Stimulated activated CD4-positive, alpha-beta T cell treated with anti-CD3 and anti-CD28 coated beads, Interleukin-4, amount 100 ng/mL, for 1 hour (primary cell): ENCODE measurements around the gene TCEANC.
"Not testable (repeated sequence)": the region's sequence is repeated elsewhere in the genome, so short reads cannot be mapped to it uniquely, and the experiment has no call there.

ENCODE experiments used
- DNase-seq: peaks from one replicate; pipeline ENCODE4 v3.0.0-alpha.2; 2020

Gene TCEANC, protein sequence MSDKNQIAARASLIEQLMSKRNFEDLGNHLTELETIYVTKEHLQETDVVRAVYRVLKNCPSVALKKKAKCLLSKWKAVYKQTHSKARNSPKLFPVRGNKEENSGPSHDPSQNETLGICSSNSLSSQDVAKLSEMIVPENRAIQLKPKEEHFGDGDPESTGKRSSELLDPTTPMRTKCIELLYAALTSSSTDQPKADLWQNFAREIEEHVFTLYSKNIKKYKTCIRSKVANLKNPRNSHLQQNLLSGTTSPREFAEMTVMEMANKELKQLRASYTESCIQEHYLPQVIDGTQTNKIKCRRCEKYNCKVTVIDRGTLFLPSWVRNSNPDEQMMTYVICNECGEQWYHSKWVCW

DNA sequence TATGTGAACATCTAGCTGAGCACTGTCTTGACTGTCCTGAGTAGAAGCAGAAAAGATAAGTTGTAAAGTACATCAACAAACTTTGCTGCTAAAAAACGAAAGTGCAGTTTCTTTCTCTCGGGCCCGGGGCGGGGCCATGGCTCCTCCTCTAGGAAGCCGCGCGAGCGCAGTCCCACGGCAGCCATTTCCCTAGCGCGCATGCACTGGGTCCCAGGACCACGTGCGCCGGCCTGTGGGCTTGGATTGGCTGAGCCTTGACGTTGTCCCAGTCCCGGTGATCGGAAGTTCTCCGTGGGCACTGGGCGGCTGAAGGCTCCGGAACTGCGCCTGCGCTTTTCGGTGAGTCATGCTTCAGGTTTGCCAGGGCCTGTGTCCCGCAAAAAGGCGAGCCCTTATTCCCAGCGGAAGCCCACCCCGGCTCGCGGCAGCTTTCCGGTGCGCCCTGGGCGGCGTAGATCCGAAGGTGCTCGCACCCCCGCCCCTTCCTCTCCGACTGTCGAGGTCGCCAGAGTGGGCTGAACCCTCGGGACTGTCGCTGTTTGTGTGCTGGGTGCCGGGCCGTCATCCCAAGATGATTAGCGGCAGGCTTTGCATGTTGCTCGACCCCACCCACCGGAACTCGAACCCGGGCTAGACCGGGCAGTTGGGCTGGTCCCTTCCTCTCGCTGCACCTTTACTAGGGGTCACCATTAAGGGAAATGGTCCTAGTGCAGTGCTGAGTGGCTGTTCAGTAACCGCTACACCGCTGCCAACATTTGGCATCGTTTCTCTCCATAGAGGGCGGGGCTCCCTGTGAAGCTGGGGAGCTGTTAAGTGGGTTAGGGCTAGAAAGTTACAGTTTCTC, at the start of gene TCEANC:
TCEANC (plus strand) TSS at position 292 of the 844 bp plus-strand sequence. CDS start 9,368 bp downstream, outside the sequence.
- peak; percentile 89 for DNase-seq

DNA sequence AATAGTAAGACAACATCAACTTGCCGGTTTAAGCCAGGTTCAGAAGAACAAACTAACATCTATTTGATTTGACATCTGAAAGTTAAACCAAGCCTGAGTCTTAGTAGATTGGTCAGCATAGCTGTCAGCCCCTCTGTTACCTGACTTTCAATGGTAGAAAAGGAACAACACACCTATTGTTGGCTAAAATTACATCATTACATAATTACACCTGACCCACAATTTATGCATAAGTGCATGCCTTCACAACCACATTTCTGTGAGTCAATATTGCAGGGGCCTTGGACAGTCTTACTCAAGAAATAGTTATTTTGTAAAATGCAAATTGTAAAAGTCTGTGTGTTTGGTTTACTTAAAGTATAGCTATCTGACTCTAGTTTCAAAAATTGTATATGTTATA, 47.3 kb upstream of the TCEANC start:
- DNase-seq = no peak

GRCh38 chrX:13607331-13607995, 45.5 kb upstream of the TCEANC start:
- no peak for DNase-seq

GRCh38 chrX:13607996-13608365, 45.0 kb upstream of the TCEANC start:
- no peak for DNase-seq

- no peak for DNase-seq
Measured at GRCh38 chrX:13614154-13614553, 38.8 kb upstream of the TCEANC start.

DNA sequence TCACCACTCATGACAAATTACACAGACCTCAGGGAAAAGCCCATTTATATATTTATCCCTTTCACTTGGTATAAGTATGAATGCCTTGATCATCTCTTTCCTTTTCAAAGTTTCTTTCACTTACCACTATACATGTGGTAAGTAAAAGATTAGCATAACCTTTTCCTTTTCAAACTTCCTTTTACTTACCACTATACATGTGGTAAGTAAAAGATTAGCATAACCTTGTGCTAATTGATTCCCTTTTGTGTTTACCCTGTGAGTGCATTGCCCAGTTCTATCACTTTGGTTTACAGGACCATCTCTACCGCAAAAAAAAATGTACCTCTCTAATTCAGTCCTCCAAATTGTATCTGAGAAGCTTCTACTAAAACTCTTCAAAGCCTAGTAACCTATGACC, 32.7 kb upstream of the TCEANC start:
- no peak for DNase-seq

GRCh38 chrX:13622401-13622964, 30.5 kb upstream of the TCEANC start:
- no peak for DNase-seq

DNA sequence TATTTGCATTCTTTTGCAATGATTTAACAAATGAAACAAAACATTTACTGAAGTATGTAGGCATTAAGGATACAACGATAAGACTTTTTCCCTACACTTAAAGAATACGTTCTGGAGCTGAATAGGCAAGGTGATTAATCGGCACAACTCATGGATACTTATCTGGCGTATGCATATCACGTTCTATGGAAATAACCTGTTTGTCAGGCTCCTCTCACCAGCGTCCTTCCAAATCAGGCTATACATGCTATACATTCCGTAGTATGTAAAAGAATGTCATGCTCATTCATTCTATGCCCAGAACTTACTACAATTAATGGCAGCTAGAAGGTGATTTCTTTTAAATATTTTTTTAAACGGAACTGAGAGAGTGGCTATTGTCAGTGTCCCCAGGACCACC, 25.6 kb upstream of the TCEANC start:
- no peak for DNase-seq

DNA sequence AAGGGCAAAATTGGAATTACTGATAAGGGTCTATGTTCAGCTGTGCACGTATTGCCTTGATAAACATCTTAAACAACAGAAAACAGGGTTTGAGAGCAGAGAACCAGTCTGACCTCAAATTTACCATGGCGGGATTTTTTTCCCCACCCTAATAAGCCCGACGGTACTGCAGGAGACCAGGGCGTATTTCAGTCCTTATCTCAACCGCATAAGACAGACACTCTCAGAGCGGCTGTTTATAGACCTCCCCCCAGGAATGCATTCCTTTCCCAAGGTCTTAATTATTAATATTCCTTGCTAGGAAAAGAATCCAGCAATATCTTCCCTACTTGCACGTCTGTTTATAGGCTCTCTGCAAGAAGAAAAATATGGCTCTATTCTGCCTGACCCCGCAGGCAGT, 15.7 kb upstream of the TCEANC start:
- not testable (repeated sequence) for DNase-seq

DNA sequence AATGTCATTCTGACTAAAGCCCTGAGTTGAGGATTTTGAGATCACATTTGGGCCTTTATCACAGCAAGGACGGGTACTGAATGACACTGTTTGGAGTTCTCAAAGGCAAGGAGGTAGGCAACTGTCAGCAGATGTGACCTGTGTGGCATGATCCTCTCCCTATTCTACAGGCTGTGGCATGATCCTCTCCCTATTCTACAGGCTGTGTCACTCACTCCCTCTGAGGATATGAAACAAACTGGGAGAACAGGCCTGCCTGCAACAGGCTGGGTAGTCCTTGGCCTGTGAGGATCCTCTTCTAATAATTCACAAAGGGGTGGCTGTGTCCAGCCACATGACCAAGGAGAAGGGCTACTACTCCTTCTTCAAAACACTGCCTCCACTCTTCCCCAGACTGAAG, 14.9 kb upstream of the TCEANC start:
- DNase-seq = no peak

- no peak for DNase-seq
Measured at GRCh38 chrX:13638826-13639225, 14.1 kb upstream of the TCEANC start.

GRCh38 chrX:13641684-13642083, 11.3 kb upstream of the TCEANC start:
- DNase-seq = not testable (repeated sequence)

DNA sequence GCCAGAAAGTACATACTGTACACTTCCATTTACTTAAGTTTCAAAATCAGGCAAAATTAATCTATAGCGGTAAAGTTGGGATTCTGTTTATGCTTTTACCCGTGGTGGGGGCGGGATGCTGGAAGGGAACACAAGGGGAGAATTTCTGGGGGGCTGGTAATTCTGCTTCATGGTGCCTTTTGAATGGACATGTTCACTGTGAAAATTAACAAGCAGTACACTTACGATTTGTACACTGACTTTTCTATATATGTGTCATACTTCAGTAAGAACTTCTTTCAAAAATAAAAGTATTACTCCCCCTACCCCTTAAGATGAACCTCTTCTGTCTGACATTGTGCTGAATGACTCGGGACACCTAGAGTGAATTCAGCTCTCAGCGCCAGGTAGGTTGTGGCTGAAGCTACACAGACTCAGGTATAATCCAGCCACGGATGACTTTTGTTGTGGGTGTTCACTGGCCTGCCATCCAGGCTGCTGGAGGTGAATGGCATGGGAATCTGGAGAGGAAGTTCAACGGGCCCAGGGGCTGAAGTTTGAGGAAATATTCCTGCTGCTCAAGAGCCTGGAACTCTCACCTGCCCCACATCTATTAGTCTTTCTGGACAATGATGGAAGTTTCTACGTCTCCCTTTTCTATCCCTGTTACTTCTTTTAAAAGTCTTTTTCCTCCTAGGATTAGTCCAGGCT, 7.3 kb upstream of the TCEANC start:
- no peak for DNase-seq

- DNase-seq = peak; percentile 37
Measured at GRCh38 chrX:13646154-13646549, 6.8 kb upstream of the TCEANC start.

DNA sequence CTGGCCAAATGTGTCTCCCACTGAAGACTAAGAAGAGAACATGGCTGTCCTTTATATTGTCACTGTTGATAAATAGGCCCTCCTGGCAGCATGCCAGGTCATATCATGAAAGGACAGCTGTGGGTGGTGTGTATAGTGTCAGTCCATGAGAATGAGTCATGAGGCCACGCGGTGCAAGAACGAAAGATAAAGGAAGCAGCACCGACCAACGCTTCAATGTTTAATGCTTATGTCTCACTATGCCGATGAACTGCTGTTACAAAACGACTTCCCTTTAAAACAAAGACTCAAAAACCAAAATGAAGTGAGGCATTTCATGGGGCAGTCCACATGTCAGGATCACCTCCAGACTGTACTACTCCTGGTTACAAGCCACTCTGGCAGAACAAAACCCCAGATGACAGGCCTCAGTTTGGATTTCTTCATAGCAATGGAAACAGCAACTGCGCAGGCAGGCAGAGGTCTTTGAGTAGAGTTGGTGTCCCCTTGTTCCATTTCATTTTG, 5.2 kb upstream of the TCEANC start:
- DNase-seq = peak; percentile 49

GRCh38 chrX:13648336-13648735, 4.6 kb upstream of the TCEANC start:
- DNase-seq = not testable (repeated sequence)

- DNase-seq = no peak
Measured at GRCh38 chrX:13649838-13650237, 3.1 kb upstream of the TCEANC start.

- DNase-seq = no peak
Measured at GRCh38 chrX:13650318-13650717, 2.6 kb upstream of the TCEANC start.

GRCh38 chrX:13651150-13651549, 1.8 kb upstream of the TCEANC start:
- DNase-seq = no peak

DNA sequence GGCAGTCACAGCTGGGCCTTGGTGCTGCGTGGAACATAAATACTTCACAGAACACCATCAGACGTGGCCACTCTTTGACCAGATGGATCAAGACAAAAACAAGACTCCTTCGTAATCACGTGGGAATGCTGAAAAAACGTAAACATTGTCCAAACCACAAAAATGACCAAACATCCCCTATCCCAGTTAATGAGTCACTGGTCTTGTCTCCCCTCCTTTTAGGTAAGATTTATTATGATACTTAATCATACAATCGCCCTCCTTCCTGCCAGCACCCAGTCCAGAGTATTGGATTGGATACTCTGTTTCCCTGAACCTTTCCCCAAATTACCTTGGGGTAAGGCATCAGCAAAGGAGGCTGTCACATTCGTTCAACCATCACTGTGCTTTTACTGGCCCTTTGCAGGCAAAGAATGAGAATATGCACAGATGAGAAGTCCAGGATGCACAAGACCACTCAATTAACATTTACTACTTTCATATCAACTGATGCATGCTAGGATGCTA, 601 bp upstream of the TCEANC start:
- DNase-seq = no peak

DNA sequence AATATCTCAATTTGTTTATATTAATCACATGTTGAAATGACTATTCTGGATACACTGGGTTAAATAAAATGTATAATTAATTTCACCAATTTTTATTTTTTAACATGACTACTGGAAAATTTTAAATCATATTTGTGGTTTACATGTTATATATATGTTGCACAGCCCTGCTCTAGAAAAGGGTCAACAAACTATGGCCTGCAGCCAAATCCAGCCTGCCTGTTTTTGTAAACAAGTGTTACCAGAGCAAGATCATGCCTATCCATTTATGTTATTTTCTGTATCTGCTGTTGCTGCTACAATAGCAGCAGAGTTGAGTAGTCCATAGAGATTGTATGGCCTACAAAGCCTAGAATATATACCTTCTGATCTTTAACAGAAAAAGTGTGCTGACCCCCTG, 1.2 kb downstream of the TCEANC start:
- no peak for DNase-seq

DNA sequence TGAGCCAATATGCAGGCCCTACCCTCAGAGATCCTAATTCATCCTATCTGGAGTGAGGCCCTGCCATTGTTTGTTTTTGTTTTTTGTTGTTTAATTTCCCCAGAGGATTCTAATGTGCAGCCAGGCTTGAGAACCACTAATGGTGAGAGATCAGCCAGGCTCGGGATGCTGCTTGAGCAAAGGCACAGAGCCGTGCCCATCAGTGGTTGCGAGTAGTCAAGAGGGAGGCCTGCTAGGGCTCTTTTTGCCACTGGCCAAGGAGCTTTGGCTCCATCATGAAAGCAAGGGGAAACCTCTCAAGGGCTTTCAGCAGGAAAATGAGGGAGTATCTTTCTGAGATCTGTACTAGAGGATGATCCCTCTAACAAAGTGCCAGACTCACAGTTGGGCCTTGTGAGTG, 2.7 kb downstream of the TCEANC start:
- DNase-seq = no peak
